ENCODE measurements around the gene KRTAP10-4.
"Not testable (repeated sequence)": the region's sequence is repeated elsewhere in the genome, so short reads cannot be mapped to it uniquely, and the experiment has no call there.

The KRTAP10-4 gene

GRCh38 chr21:44558695-44559094, 14.8 kb upstream of the KRTAP10-4 start, which contains the start of gene KRTAP10-3:
TSS of gene KRTAP10-3 (minus strand) at chr21:44558795. CDS start at chr21:44558715, 80 bp downstream.
- DNase-seq, result no peak

GRCh38 chr21:44564099-44564498, 9.4 kb upstream of the KRTAP10-4 start:
- no peak for DNase-seq

- DNase-seq, result no peak
Observed at GRCh38 chr21:44564886-44565598, 8.5 kb upstream of the KRTAP10-4 start.

- no peak for DNase-seq
Observed at GRCh38 chr21:44566403-44566802, 7.1 kb upstream of the KRTAP10-4 start.

GRCh38 chr21:44567481-44568171, 5.9 kb upstream of the KRTAP10-4 start:
- no peak for DNase-seq

GRCh38 chr21:44568261-44568660, 5.3 kb upstream of the KRTAP10-4 start:
- DNase-seq, result no peak

GRCh38 chr21:44568667-44569556, 4.6 kb upstream of the KRTAP10-4 start:
- no peak for DNase-seq

- DNase-seq, result no peak
Observed at GRCh38 chr21:44569861-44570517, 3.5 kb upstream of the KRTAP10-4 start.

- DNase-seq, result no peak
Observed at GRCh38 chr21:44571296-44571695, 2.2 kb upstream of the KRTAP10-4 start.

- no peak for DNase-seq
Observed at GRCh38 chr21:44571844-44572782, 1.4 kb upstream of the KRTAP10-4 start.

GRCh38 chr21:44572959-44573583, 458 bp upstream of the KRTAP10-4 start:
- no peak for DNase-seq

- no peak for DNase-seq
Observed at GRCh38 chr21:44574457-44575306, 1.2 kb downstream of the KRTAP10-4 start.

- no peak for DNase-seq
Observed at GRCh38 chr21:44575307-44576024, 1.9 kb downstream of the KRTAP10-4 start.

GRCh38 chr21:44576025-44576420, 2.5 kb downstream of the KRTAP10-4 start:
- DNase-seq, result no peak

GRCh38 chr21:44578371-44579055, 5.0 kb downstream of the KRTAP10-4 start:
- no peak for DNase-seq

- no peak for DNase-seq
Observed at GRCh38 chr21:44579056-44579832, 5.7 kb downstream of the KRTAP10-4 start.

GRCh38 chr21:44579833-44580144, 6.3 kb downstream of the KRTAP10-4 start:
- peak; percentile 31 for DNase-seq

- not testable (repeated sequence) for DNase-seq
Observed at GRCh38 chr21:44580231-44580821, 6.8 kb downstream of the KRTAP10-4 start, which contains the start of gene KRTAP10-5. TSS of gene KRTAP10-5 (minus strand) at chr21:44580604. CDS start at chr21:44580578, 26 bp downstream.
